Measurements from ENCODE around the gene LARGE2. TPM values are rescaled to one million over a fixed set of nuclear protein-coding genes. Genes with fewer than 3 reads are reported as not detected.

LARGE2 gene
- total and polyA plus RNA-seq, 2 of the 13 experiments (the other 11 are each of a cell fraction or from before 2014, with no cell fraction given), result 8.5 to 21.6 TPM

GRCh38 chr11:45904309-45904915 lies 18.0 kb upstream of the LARGE2 start:
- ChIA-PET CTCF (ENCODE audit: low intra/inter-chr PET ratio, low total read pairs) (no interaction called here), POLR2A (no interaction called here)
- WGBS (ENCODE audit: low lambda C conversion rate), result 87% methylated on average over 13 of the region's 15 CpGs
- H3K4me1 ChIP-seq (ENCODE audit: insufficient read depth, low read length), result peaks cover 22% of the 10 kb centered on the region
- BruUV-seq (replicated peaks), result no TSS peak
- no peaks in the 10 kb centered on the region for H3K36me3 ChIP-seq (replicated peaks in 1 of 2; ENCODE audit: control insufficient read depth in 1 of 2, insufficient read depth in 2 of 2, low read length in 2 of 2)
- H3K9me3 ChIP-seq (ENCODE audit: low read length), result no peaks in the 10 kb centered on the region
- no peak overlapping the region for H3K27ac ChIP-seq (ENCODE audit: extremely low read length, insufficient read depth, low read length)
- FAIRE-seq, result no peak
- no peak for ATAC-seq
- no peak overlapping the region for H3K4me3 ChIP-seq (replicated peaks in 1 of 3; ENCODE audit: insufficient read depth in 1 of 3, low read depth in 2 of 3, low read length in 3 of 3)
- 0 out of 5 replicates have a peak, but pooled peaks cover 0 to 6% of the 10 kb centered on the region in 2 experiments for H3K27me3 ChIP-seq (ENCODE audit: control insufficient read depth in 1 of 2, insufficient read depth in 2 of 2, low read length in 2 of 2)
- in situ Hi-C loops (cut with HindIII; ENCODE audit: extremely low pct_ligation_motif_present, low pct_unique_long_range_greater_than_20kb), result no loop called here
- no peaks in the 10 kb centered on the region for H4K20me1 ChIP-seq (ENCODE audit: insufficient read depth, low read length)
- H3K4me2 ChIP-seq (ENCODE audit: low read depth, low read length), result no peak overlapping the region
- no peak overlapping the region for H2AFZ ChIP-seq (ENCODE audit: low read length)
- intact Hi-C loops (cut with micrococcal nuclease; ENCODE audit: unreplicated experiment), result no loop called here
- no peaks in the 10 kb centered on the region for H3K79me2 ChIP-seq (ENCODE audit: insufficient read depth, low read length)
- TF ChIP-seq DR1 (CRISPR knock-in tag; IDR thresholded peaks at IDR 0.05) (no peak), MEIS2 (CRISPR knock-in tag; IDR thresholded peaks at IDR 0.05) (no peak), ARHGAP35 (CRISPR knock-in tag; IDR thresholded peaks at IDR 0.05; ENCODE audit: borderline replicate concordance) (no peak), CBFB (CRISPR knock-in tag; IDR thresholded peaks at IDR 0.05) (no peak), ZNF619 (CRISPR knock-in tag; IDR thresholded peaks at IDR 0.05) (no peak), ZNF7 (CRISPR knock-in tag; IDR thresholded peaks at IDR 0.05) (no peak), ZSCAN30 (CRISPR knock-in tag; IDR thresholded peaks at IDR 0.05) (no peak), DPF2 (CRISPR knock-in tag; IDR thresholded peaks at IDR 0.05; ENCODE audit: borderline replicate concordance, low read depth) (no peak), ZNF10 (CRISPR knock-in tag; IDR thresholded peaks at IDR 0.05; ENCODE audit: borderline replicate concordance, low read depth) (no peak), GLMP (CRISPR knock-in tag; IDR thresholded peaks at IDR 0.05; ENCODE audit: borderline replicate concordance) (no peak), BHLHE40 (IDR thresholded peaks at IDR 0.05; ENCODE audit: low read length) (no peak), ZNF484 (CRISPR knock-in tag; IDR thresholded peaks at IDR 0.05; ENCODE audit: borderline replicate concordance, low read depth) (no peak), ZSCAN21 (CRISPR knock-in tag; IDR thresholded peaks at IDR 0.05; ENCODE audit: borderline replicate concordance) (no peak)
- TF ChIP-seq, protein P1, sequence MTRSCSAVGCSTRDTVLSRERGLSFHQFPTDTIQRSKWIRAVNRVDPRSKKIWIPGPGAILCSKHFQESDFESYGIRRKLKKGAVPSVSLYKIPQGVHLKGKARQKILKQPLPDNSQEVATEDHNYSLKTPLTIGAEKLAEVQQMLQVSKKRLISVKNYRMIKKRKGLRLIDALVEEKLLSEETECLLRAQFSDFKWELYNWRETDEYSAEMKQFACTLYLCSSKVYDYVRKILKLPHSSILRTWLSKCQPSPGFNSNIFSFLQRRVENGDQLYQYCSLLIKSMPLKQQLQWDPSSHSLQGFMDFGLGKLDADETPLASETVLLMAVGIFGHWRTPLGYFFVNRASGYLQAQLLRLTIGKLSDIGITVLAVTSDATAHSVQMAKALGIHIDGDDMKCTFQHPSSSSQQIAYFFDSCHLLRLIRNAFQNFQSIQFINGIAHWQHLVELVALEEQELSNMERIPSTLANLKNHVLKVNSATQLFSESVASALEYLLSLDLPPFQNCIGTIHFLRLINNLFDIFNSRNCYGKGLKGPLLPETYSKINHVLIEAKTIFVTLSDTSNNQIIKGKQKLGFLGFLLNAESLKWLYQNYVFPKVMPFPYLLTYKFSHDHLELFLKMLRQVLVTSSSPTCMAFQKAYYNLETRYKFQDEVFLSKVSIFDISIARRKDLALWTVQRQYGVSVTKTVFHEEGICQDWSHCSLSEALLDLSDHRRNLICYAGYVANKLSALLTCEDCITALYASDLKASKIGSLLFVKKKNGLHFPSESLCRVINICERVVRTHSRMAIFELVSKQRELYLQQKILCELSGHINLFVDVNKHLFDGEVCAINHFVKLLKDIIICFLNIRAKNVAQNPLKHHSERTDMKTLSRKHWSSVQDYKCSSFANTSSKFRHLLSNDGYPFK (CRISPR knock-in tag; IDR thresholded peaks at IDR 0.05; ENCODE audit: borderline replicate concordance), result no peak
- TF ChIP-seq, protein P2, sequence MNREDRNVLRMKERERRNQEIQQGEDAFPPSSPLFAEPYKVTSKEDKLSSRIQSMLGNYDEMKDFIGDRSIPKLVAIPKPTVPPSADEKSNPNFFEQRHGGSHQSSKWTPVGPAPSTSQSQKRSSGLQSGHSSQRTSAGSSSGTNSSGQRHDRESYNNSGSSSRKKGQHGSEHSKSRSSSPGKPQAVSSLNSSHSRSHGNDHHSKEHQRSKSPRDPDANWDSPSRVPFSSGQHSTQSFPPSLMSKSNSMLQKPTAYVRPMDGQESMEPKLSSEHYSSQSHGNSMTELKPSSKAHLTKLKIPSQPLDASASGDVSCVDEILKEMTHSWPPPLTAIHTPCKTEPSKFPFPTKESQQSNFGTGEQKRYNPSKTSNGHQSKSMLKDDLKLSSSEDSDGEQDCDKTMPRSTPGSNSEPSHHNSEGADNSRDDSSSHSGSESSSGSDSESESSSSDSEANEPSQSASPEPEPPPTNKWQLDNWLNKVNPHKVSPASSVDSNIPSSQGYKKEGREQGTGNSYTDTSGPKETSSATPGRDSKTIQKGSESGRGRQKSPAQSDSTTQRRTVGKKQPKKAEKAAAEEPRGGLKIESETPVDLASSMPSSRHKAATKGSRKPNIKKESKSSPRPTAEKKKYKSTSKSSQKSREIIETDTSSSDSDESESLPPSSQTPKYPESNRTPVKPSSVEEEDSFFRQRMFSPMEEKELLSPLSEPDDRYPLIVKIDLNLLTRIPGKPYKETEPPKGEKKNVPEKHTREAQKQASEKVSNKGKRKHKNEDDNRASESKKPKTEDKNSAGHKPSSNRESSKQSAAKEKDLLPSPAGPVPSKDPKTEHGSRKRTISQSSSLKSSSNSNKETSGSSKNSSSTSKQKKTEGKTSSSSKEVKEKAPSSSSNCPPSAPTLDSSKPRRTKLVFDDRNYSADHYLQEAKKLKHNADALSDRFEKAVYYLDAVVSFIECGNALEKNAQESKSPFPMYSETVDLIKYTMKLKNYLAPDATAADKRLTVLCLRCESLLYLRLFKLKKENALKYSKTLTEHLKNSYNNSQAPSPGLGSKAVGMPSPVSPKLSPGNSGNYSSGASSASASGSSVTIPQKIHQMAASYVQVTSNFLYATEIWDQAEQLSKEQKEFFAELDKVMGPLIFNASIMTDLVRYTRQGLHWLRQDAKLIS (CRISPR knock-in tag; IDR thresholded peaks at IDR 0.05), result no peak
- H3K9ac ChIP-seq (ENCODE audit: insufficient read depth, low read depth, low read length), result no peak overlapping the region
- DNase-seq (ENCODE audit: low spot score), result no peak

Data from HepG2 (cell line).